CD4-positive, alpha-beta memory T cell (primary cell): Measurements from ENCODE around the gene ELANE. TPM values are rescaled to one million over a fixed set of nuclear protein-coding genes. Genes with fewer than 3 reads are reported as not detected.
"Not testable (repeated sequence)": the region's sequence is repeated elsewhere in the genome, so short reads cannot be mapped to it uniquely, and the experiment has no call there.

Experiments used
- CTCF ChIA-PET: fragments of 350-600 bp; sonication (Branson Sonifier 250); formaldehyde crosslinking; loops from one replicate; lab custom pipeline; 2021; ENCODE audit warnings: inconsistent platforms; ENCODE audit not compliant: partially characterized antibody; lab: Charles Lee
- POLR2A ChIA-PET: fragments of 350-600 bp; sonication (Branson Sonifier 250); formaldehyde crosslinking; loops from one replicate; lab custom pipeline; 2021; ENCODE audit not compliant: partially characterized antibody; lab: Charles Lee
- DNase-seq, 5 donors: peaks; one replicate each; pipeline versions ENCODE4 v3.0.0 to v3.0.0-alpha.2; 2020 to 2022; ENCODE audit warnings: mixed read lengths in 1 of 5
- H3K27ac ChIP-seq: one replicate; pipeline ENCODE4 v1.7.0; 2013; ENCODE audit warnings: low read depth, low read length
- H3K27me3 ChIP-seq: 2 replicates; pipeline ENCODE4 v1.7.0; 2013; ENCODE audit warnings: mild to moderate bottlenecking, low read length, moderate library complexity; ENCODE audit not compliant: insufficient read depth
- H3K36me3 ChIP-seq: 2 replicates; pipeline ENCODE4 v1.7.0; 2013; ENCODE audit warnings: mild to moderate bottlenecking, low read length, moderate library complexity; ENCODE audit not compliant: insufficient read depth
- H3K4me1 ChIP-seq: 2 replicates; pipeline ENCODE4 v1.7.0; 2013; ENCODE audit warnings: mild to moderate bottlenecking, low read length, moderate library complexity; ENCODE audit not compliant: insufficient read depth
- H3K4me3 ChIP-seq, 2 donors: one replicate each; pipeline ENCODE4 v1.7.0; 2013; ENCODE audit warnings: low read length in 2 of 2, mild to moderate bottlenecking in 1 of 2
- H3K9me3 ChIP-seq, 2 donors: one replicate each; pipeline ENCODE4 v1.7.0; 2013; ENCODE audit warnings: low read length in 2 of 2, control low read depth in 1 of 2; ENCODE audit not compliant: control insufficient read depth in 1 of 2
- H3K27ac Mint-ChIP-seq, 7 donors: one replicate each; pipeline ENCODE4 v1.8.0; 2020 to 2021; ENCODE audit warnings: mixed read lengths in 7 of 7, mild to moderate bottlenecking in 6 of 7, inconsistent platforms in 3 of 7, moderate library complexity in 3 of 7
- H3K27me3 Mint-ChIP-seq, 2 donors: one replicate each; pipeline ENCODE4 v1.8.0; 2020 to 2021; ENCODE audit warnings: mixed read lengths in 2 of 2
- H3K36me3 Mint-ChIP-seq, 2 donors: one replicate each; pipeline ENCODE4 v1.8.0; 2020 to 2021; ENCODE audit warnings: mixed read lengths in 2 of 2, inconsistent platforms in 1 of 2, mild to moderate bottlenecking in 1 of 2
- H3K4me1 Mint-ChIP-seq, 4 donors: one replicate each; pipeline ENCODE4 v1.8.0; 2020 to 2021; ENCODE audit warnings: mixed read lengths in 4 of 4, mild to moderate bottlenecking in 1 of 4
- H3K4me3 Mint-ChIP-seq, 8 donors: one replicate each; pipeline ENCODE4 v1.8.0; 2020 to 2021; ENCODE audit warnings: mixed read lengths in 8 of 8, mild to moderate bottlenecking in 7 of 8, moderate library complexity in 6 of 8, inconsistent platforms in 3 of 8
- H3K9me3 Mint-ChIP-seq, 8 donors: one replicate each; pipeline ENCODE4 v1.8.0; 2020 to 2021; ENCODE audit warnings: mixed read lengths in 8 of 8, mild to moderate bottlenecking in 5 of 8, inconsistent platforms in 3 of 8, moderate library complexity in 1 of 8
- intact Hi-C: fragments of 100-400 bp; cut with micrococcal nuclease; formaldehyde crosslinking; loops from one replicate; pipeline ENCODE4 v1.15.1; 2023
- polyA plus RNA-seq, 2 donors: library from polyadenylated mRNA; unstranded; fragments of 300-500 nt; fragmentation: Illumina TruSeq; gene quantifications; one replicate each; pipeline ENCODE4 v1.2.3, GENCODE V29; 2021
- total RNA-seq, 2 experiments: library from RNA; stranded (reverse); gene quantifications; one replicate each; pipeline ENCODE4 v1.2.3, GENCODE V29; 2021

ELANE gene
- total and polyA plus RNA-seq, 4 experiments from 2014 or later: not detected

DNA sequence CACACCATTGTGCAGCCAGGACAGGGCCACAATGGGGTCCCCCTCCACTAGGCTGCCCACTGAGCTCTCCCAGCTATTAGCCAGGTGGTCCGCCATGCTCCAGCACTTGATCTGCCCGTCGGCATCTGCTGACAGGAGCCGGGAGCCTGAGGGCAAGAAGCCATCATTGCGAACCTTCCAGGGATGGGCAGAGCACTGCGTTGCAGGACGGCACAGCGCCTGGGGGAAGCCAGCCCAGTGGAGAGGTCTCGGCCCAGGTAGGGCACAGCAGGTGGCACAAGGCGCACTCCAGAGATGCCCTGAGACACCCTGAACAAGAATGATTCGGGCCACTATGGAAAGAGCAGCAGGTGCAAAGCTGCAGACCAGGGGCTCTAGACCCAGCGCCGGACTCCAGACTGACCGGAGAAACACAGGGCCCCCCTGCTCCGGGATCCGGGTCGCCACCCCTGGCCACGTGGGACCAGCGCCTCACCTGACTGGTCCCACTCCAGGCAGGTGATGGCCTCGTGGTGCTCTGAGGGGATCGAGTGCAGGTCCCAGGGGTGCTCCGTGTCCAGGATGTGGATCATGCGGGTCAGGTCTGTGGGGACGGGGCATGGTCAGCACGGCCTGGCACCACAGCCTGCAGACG lies 37.7 kb downstream of the ELANE start:
- Mint-ChIP-seq H3K9me3 (peaks cover 0 to 6% (median 0%) of the 10 kb centered on the region in 8 donors), H3K27me3 (peaks cover 0 to 3% of the 10 kb centered on the region in 2 donors), H3K4me3 (peak overlapping the region in 4 of 8 donors; percentile 23 to 74 (median 34)), H3K27ac (peak overlapping the region in 2 of 7 donors; percentile 87 to 95), H3K36me3 (peaks cover 0 to 25% of the 10 kb centered on the region in 2 donors), H3K4me1 (peaks cover 5 to 45% (median 10%) of the 10 kb centered on the region in 4 donors)
- Histone ChIP-seq H3K9me3 (no peaks in the 10 kb centered on the region), H3K27me3 (no peaks in the 10 kb centered on the region), H3K27ac (no peak overlapping the region), H3K4me1 (peaks cover 39% of the 10 kb centered on the region), H3K4me3 (no peak overlapping the region), H3K36me3 (peaks cover 18% of the 10 kb centered on the region)
- no peak for DNase-seq
- ChIA-PET POLR2A (interaction anchor here (0.6 to 1.3 kb wide), 2 partner anchors 16 to 30 kb away, joined by 3 to 4 read pairs; no protein-coding TSS in a partner anchor), CTCF (interaction anchor here (0.5 kb wide), 1 partner anchor 32 kb away, joined by 3 read pairs; no protein-coding TSS in a partner anchor)
- intact Hi-C loops: no loop called here

DNA sequence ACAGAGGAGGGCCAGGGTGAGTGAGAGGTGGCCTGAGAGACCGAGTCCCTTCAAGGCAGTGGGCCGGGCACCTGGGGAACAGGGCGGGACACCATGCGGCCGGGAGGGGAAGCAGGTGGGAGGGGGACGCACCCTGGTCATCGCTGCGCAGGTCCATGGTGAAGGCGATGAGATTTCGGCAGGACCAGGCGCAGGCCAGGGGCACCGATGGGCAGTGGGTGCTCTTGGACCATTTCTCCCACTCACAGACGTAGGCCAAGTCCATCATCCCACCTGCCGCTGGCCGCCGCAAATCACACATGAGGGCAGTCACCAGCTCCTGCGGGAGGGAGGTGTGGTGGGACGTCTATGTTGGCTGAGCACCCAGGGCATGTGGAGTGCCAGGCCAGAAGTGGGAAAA lies 38.7 kb downstream of the ELANE start:
- H3K9me3 Mint-ChIP-seq: peaks cover 0 to 6% (median 0%) of the 10 kb centered on the region in 8 donors
- Histone ChIP-seq H3K9me3 (no peaks in the 10 kb centered on the region), H3K36me3 (peaks cover 15% of the 10 kb centered on the region), H3K4me1 (peaks cover 39% of the 10 kb centered on the region), H3K27ac (no peak overlapping the region), H3K27me3 (no peaks in the 10 kb centered on the region), H3K4me3 (no peak overlapping the region)
- intact Hi-C loops: no loop called here
- peaks cover 0 to 3% of the 10 kb centered on the region in 2 donors for H3K27me3 Mint-ChIP-seq
- H3K4me1 Mint-ChIP-seq: peaks cover 7 to 47% (median 11%) of the 10 kb centered on the region in 4 donors
- ChIA-PET POLR2A (no interaction called here), CTCF (no interaction called here)
- H3K4me3 Mint-ChIP-seq: peak overlapping the region; percentile 41 to 78 (median 67)
- H3K27ac Mint-ChIP-seq: peak overlapping the region in 3 of 7 donors; percentile 32 to 77 (median 63)
- DNase-seq: no peak
- peaks cover 0 to 21% of the 10 kb centered on the region in 2 donors for H3K36me3 Mint-ChIP-seq

DNA sequence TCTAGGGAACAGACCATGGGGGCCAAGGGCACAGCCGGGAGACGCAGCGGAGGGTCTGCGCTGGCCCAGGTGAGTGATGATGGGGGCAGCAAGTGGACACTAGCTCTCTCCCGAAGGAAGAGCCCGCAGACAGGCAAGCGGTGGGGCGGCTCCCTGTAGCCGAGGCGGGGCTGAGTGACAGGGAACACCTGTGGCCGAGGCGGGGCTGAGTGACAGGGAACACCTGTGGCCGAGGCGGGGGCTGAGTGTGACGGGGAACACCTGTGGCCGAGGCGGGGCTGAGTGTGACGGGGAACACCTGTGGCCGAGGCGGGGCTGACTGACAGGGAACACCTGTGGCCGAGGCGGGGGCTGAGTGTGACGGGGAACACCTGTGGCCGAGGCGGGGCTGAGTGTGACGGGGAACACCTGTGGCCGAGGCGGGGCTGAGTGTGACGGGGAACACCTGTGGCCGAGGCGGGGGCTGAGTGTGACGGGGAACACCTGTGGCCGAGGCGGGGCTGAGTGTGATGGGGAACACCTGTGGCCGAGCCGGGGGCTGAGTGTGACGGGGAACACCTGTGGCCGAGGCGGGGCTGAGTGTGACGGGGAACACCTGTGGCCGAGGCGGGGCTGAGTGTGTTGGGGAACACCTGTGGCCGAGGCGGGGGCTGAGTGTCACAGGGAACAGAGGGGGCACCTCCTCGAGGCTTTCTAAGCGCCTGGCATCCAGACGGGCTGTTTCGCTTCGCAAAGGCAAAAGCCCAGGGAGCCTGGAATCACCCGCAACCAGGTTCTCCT lies 39.5 kb downstream of the ELANE start:
- H3K27me3 ChIP-seq, CTCF ChIA-PET, H3K27me3 Mint-ChIP-seq, H3K27ac ChIP-seq, DNase-seq, H3K9me3 Mint-ChIP-seq, H3K9me3 ChIP-seq, intact Hi-C loops: not testable (repeated sequence)
- Mint-ChIP-seq H3K27ac (peak overlapping the region in 5 of 7 donors; percentile 38 to 100 (median 78)), H3K36me3 (peaks cover under 1 to 24% of the 10 kb centered on the region in 2 donors), H3K4me3 (peak overlapping the region; percentile 79 to 87 (median 84)), H3K4me1 (peaks cover 7 to 51% (median 11%) of the 10 kb centered on the region in 4 donors)
- H3K4me1 ChIP-seq: peaks cover 38% of the 10 kb centered on the region
- H3K4me3 ChIP-seq: peak overlapping the region in 1 of 2 donors; percentile 76
- H3K36me3 ChIP-seq: peaks cover 11% of the 10 kb centered on the region
- POLR2A ChIA-PET: interaction anchor here (8.9 kb wide), 1 partner anchor 16 kb away, joined by 252 read pairs; no protein-coding TSS in a partner anchor

DNA sequence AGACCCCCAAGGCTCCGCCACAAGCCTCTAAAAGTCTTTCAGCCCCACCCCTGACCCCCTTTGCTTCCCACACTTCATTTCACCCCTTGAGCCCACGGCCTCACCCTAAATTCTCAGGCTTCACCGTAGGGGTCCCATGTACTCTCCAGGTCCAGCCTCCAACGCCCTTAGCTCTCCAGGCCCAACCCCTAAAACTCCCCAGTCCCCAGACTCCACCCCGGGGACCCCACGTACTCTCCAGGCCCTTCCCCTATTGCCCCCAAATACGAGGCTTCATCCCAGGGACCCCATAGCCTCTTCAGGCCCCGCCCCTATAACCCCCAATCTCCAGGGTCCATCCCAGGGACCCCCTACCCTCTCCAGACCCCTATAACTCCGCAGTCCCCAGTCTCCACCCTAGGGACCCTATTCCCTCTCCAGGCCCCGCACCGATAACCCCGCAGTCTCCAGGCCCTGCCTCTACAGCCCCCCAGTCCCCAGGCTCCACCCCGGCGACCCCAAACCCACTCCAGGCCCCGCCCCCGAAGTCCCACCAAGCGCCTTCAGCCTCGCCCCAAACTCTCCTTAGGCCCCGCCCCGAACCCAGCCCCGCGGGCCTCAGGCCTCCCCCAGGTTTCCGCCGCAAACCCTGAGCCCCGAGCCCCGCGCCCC lies 40.3 kb downstream of the ELANE start:
- H3K9me3 ChIP-seq: no peaks in the 10 kb centered on the region
- H3K4me1 Mint-ChIP-seq: peaks cover 7 to 47% (median 11%) of the 10 kb centered on the region in 4 donors
- H3K36me3 ChIP-seq: peaks cover 18% of the 10 kb centered on the region
- intact Hi-C loops: no loop called here
- H3K27ac ChIP-seq: peak overlapping the region; percentile 80
- no peaks in the 10 kb centered on the region for H3K27me3 ChIP-seq
- no peak for DNase-seq
- peak overlapping the region; percentile 36 to 76 for H3K4me3 ChIP-seq
- peak overlapping the region; percentile 79 to 87 (median 84) for H3K4me3 Mint-ChIP-seq
- peaks cover 5 to 26% of the 10 kb centered on the region in 2 donors for H3K36me3 Mint-ChIP-seq
- POLR2A ChIA-PET: interaction anchor here (0.7 to 8.9 kb wide), 17 partner anchors 10 to 377 kb away, joined by 3 to 252 read pairs (median 7); partner anchors contain the start of genes CIRBP, KISS1R, R3HDM4 and WDR18
- peaks cover 0 to 6% (median 0%) of the 10 kb centered on the region in 8 donors for H3K9me3 Mint-ChIP-seq
- H3K27ac Mint-ChIP-seq: peak overlapping the region; percentile 38 to 100 (median 88)
- peaks cover 33% of the 10 kb centered on the region for H3K4me1 ChIP-seq
- H3K27me3 Mint-ChIP-seq: peaks cover 0 to 3% of the 10 kb centered on the region in 2 donors
- CTCF ChIA-PET: interaction anchor here (0.7 to 2.7 kb wide), 7 partner anchors 12 to 29 kb away, joined by 3 to 17 read pairs (median 5); no protein-coding TSS in a partner anchor

DNA sequence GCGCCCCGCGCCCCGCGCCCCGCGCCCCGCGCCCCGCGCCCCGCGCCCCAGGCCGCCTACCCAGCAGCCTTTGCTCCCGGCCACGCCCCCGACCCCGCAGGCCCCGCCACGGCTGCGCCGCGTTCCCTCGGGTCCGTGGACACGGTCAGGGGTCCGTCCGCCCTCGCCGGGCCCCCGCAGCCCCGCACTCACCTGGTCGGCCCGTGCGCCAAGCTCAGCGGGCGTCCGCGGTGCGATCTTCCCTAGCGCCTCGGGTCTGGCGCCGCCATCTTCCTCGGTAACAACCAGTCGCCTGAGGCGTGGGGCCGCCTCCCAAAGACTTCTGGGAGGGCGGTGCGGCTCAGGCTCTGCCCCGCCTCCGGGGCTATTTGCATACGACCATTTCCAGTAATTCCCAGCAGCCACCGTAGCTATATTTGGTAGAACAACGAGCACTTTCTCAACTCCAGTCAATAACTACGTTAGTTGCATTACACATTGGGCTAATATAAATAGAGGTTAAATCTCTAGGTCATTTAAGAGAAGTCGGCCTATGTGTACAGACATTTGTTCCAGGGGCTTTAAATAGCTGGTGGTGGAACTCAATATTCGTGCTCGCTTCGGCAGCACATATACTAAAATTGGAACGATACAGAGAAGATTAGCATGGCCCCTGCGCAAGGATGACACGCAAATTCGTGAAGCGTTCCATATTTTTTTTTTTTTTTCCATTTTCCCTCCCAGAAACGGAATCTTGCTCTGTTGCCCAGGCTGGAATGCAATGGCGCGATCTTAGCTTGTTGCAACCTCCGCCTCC lies 41.0 kb downstream of the ELANE start, which contains the start of the genes MED16 and RNU6-9:
MED16 (minus strand) TSS at position 294 of the 796 bp plus-strand sequence. CDS start 2,056 bp downstream, outside the sequence.
RNU6-9 (plus strand) TSS at position 591 of the 796 bp plus-strand sequence.
- no peaks in the 10 kb centered on the region for H3K27me3 ChIP-seq
- ChIA-PET CTCF (interaction anchor here (0.5 to 2.7 kb wide), 12 partner anchors 11 to 123 kb away, joined by 3 to 17 read pairs (median 4); no protein-coding TSS in a partner anchor), POLR2A (interaction anchor here (0.7 to 8.9 kb wide), 21 partner anchors 9 to 376 kb away, joined by 3 to 252 read pairs (median 6); partner anchors contain the start of genes CFD, CIRBP, KISS1R and R3HDM4)
- H3K36me3 ChIP-seq: peaks cover 14% of the 10 kb centered on the region
- no peaks in the 10 kb centered on the region for H3K9me3 ChIP-seq
- peaks cover 7 to 47% (median 11%) of the 10 kb centered on the region in 4 donors for H3K4me1 Mint-ChIP-seq
- peak within 1 kb of the TSS; percentile 99 to 100 (median 99) for H3K27ac Mint-ChIP-seq
- peak within 1 kb of the TSS; percentile 80 for H3K27ac ChIP-seq
- peaks cover 0 to 3% of the 10 kb centered on the region in 2 donors for H3K27me3 Mint-ChIP-seq
- H3K4me3 ChIP-seq: peak within 1 kb of the TSS; percentile 36 to 76
- H3K4me3 Mint-ChIP-seq: peak within 1 kb of the TSS; percentile 87 to 95 (median 92)
- H3K36me3 Mint-ChIP-seq: peaks cover 5 to 23% of the 10 kb centered on the region in 2 donors
- H3K9me3 Mint-ChIP-seq: peaks cover 0 to 6% (median 0%) of the 10 kb centered on the region in 8 donors
- intact Hi-C loops: loop anchor here (1.0 kb wide), 4 partner anchors 16 to 230 kb away; partner anchors contain the start of gene RNF126
- peak; percentile 93 to 96 (median 95) for DNase-seq
- peaks cover 28% of the 10 kb centered on the region for H3K4me1 ChIP-seq
